Esophagus muscularis mucosa (tissue), 3 donors: ENCODE data around the gene RHBDL1.

Experiments
- POLR2AphosphoS5 ChIP-seq, 2 donors: sonication (generic); formaldehyde crosslinking; IDR thresholded peaks; one replicate each; pipeline ENCODE4 v1.6.1; 2017; ENCODE audit warnings: antibody characterized with exemption in 2 of 2
- TF ChIP-seq, protein P1 (sequence below), 3 experiments: fragments of 200-600 bp in 2 of 3; fragments of 450-650 bp in 1 of 3; sonication (generic) in 2 of 3; IDR thresholded peaks; one replicate each; pipeline ENCODE4 v1.5.1; 2017 to 2019; ENCODE audit warnings: antibody characterized with exemption in 3 of 3, mild to moderate bottlenecking in 2 of 3, moderate library complexity in 1 of 3

GRCh38 chr16:641326-642188, 33.9 kb upstream of the RHBDL1 start, which contains the start of gene MCRIP2:
- TF ChIP-seq, protein P1, sequence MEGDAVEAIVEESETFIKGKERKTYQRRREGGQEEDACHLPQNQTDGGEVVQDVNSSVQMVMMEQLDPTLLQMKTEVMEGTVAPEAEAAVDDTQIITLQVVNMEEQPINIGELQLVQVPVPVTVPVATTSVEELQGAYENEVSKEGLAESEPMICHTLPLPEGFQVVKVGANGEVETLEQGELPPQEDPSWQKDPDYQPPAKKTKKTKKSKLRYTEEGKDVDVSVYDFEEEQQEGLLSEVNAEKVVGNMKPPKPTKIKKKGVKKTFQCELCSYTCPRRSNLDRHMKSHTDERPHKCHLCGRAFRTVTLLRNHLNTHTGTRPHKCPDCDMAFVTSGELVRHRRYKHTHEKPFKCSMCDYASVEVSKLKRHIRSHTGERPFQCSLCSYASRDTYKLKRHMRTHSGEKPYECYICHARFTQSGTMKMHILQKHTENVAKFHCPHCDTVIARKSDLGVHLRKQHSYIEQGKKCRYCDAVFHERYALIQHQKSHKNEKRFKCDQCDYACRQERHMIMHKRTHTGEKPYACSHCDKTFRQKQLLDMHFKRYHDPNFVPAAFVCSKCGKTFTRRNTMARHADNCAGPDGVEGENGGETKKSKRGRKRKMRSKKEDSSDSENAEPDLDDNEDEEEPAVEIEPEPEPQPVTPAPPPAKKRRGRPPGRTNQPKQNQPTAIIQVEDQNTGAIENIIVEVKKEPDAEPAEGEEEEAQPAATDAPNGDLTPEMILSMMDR (IDR thresholded peaks at IDR 0.05), result no peak
- peak; percentile 75 to 86 for TF ChIP-seq POLR2AphosphoS5 (IDR thresholded peaks at IDR 0.05)
